Measurements from ENCODE around the gene MYO3B.

The MYO3B gene

GRCh38 chr2:170681311-170681710 is 503.4 kb downstream of the MYO3B start:
- TF ChIP-seq CTCF (IDR thresholded peaks at IDR 0.05; ENCODE audit: borderline replicate concordance, control extremely low read depth, extremely low read depth, insufficient read depth, missing control alignments), result no peak
- DNase-seq (ENCODE audit: low spot score), result no peak
- in situ Hi-C loops (cut with MboI; ENCODE audit: low sequenced_read_pairs, unreplicated experiment), result no loop called here

GRCh38 chr2:170685591-170685990 is 507.6 kb downstream of the MYO3B start:
- TF ChIP-seq CTCF (IDR thresholded peaks at IDR 0.05; ENCODE audit: borderline replicate concordance, control extremely low read depth, extremely low read depth, insufficient read depth, missing control alignments), result no peak
- no peak for DNase-seq (ENCODE audit: low spot score)
- in situ Hi-C loops (cut with MboI; ENCODE audit: low sequenced_read_pairs, unreplicated experiment), result no loop called here

GRCh38 chr2:170689481-170689880 is 511.5 kb downstream of the MYO3B start:
- no peak for DNase-seq (ENCODE audit: low spot score)
- TF ChIP-seq CTCF (IDR thresholded peaks at IDR 0.05; ENCODE audit: borderline replicate concordance, control extremely low read depth, extremely low read depth, insufficient read depth, missing control alignments), result no peak
- in situ Hi-C loops (cut with MboI; ENCODE audit: low sequenced_read_pairs, unreplicated experiment), result no loop called here

GRCh38 chr2:170690640-170691039 is 512.7 kb downstream of the MYO3B start:
- DNase-seq (ENCODE audit: low spot score), result no peak
- TF ChIP-seq CTCF (IDR thresholded peaks at IDR 0.05; ENCODE audit: borderline replicate concordance, control extremely low read depth, extremely low read depth, insufficient read depth, missing control alignments), result no peak
- in situ Hi-C loops (cut with MboI; ENCODE audit: low sequenced_read_pairs, unreplicated experiment), result no loop called here

GRCh38 chr2:170694316-170694715 is 516.4 kb downstream of the MYO3B start:
- no peak for TF ChIP-seq CTCF (IDR thresholded peaks at IDR 0.05; ENCODE audit: borderline replicate concordance, control extremely low read depth, extremely low read depth, insufficient read depth, missing control alignments)
- in situ Hi-C loops (cut with MboI; ENCODE audit: low sequenced_read_pairs, unreplicated experiment), result no loop called here
- no peak for DNase-seq (ENCODE audit: low spot score)

DNA sequence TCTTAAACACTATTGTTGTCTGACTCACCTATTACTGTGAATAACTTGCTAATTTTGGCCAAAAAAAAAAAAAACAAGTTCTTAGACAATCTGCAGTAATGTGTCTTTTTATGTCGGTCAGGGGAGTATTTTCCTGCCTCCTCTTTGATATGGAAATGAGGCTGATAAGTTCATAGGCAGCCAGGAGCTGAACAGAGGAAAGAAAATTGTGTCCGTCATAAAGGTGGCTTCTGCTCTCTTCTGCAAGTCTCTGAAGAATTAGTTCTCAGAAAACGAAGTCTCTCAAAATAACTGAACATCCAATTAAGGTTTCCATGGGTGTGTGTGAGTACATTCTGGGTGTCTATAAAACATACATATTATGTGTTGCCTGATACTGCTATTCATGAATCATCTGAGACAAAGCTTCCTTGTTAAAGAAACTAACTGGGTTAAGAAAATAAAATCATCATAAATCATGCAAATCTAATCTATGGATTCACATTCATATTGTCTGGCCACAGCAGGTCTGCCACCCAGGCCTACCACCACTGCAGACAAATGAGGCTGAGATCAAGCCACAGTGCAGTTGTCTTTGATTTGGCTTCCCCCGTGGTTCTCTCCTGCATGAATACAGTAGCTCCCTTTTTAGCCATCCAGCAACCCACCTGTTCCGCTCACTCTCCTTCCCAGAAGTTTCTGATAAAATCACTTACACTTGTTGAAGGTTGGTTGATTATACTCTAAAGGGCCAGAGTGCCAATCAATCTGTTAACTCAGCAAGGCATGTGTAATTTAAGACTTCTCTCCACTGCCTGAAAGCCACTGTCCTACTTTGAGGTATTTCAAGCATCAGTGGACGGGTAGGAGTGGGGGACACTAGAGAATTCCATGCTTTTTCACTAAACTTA is 517.8 kb downstream of the MYO3B start:
- in situ Hi-C loops (cut with MboI; ENCODE audit: low sequenced_read_pairs, unreplicated experiment), result no loop called here
- no peak for DNase-seq (ENCODE audit: low spot score)
- TF ChIP-seq CTCF (IDR thresholded peaks at IDR 0.05; ENCODE audit: borderline replicate concordance, control extremely low read depth, extremely low read depth, insufficient read depth, missing control alignments), result no peak
